ENCODE data around the gene PXN.

DNA sequence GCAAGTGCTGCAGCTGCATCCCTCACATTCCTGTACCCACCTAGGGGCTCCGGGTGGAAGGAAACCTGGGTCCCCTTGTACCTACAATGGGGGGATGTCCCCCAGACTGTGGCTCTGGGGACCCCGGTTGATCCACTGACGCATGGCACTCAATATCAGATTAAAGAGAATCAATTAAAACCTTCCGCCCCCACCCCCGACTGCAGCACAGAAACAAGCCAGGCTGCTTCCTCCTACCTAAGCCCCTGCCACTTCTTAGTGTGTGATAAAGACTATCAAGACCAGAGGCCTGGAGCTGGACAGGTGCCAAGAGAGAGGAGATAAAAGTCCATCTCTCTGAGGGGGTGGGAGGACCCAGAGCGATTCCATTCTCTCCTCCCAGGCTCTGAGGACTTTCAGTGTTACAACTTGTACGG, 36.5 kb downstream of the PXN start:
- no peak for TF ChIP-seq CTCF (IDR thresholded peaks at IDR 0.05)
- no peak for TF ChIP-seq POLR2A (IDR thresholded peaks at IDR 0.05)
